ENCODE measurements around the gene HMCN2. TPM values are rescaled to one million over a fixed set of nuclear protein-coding genes. Genes with fewer than 3 reads are reported as not detected.

The HMCN2 gene
- total RNA-seq, 1 experiment from 2014 or later: 8.6 TPM

DNA sequence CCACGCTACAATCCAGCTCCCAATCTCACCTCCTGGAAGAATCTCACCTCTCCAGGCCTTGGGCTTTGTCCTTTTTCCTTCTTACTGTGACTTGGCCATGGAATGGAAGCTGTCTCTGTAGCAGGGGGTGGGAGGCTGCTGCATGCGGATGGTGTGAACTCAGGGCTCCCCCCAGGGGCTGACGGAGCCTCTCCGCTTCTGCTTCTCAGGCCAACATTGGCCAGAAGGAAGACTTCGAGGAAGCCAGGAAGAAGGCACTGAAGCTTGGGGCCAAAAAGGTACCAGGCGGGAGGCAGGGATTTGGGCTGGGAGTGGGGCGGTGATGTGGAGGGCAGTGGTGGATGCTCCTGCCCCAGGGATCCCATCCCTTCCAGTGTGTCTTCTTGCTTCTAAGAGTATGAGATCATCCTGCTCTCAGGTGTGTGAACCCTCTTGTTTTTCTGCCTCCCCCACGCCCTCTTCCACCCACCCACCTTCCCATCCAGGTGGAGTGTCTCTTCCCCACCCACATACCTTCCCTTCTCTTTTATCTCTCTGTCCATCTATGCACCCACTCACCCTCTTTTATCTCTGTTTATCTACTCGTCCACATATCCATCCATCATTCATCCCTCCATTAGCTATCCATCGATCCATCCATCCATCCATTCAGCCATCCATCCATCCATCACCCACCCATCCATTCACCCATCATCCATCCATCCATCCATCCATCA is 188.7 kb downstream of the HMCN2 start:
- Histone ChIP-seq H3K56ac (ENCODE audit: insufficient read length, low read depth, low read length) (no peak overlapping the region), H3K4ac (ENCODE audit: low read depth, low read length) (no peak overlapping the region), H2BK12ac (ENCODE audit: insufficient read length, low read depth, low read length) (no peak overlapping the region), H2BK20ac (ENCODE audit: low read depth, low read length, poor library complexity, severe bottlenecking) (no peak overlapping the region), H4K91ac (ENCODE audit: insufficient read length, low read depth, low read length) (no peak overlapping the region), H2AK5ac (ENCODE audit: insufficient read length, low read length) (no peak overlapping the region), H3K9ac (ENCODE audit: extremely low read depth, insufficient read length, low read length) (no peak overlapping the region), H3K9me3 (ENCODE audit: control insufficient read depth, low read depth, low read length) (no peaks in the 10 kb centered on the region), H2BK120ac (ENCODE audit: low read depth, low read length, poor library complexity, severe bottlenecking) (no peak overlapping the region), H3T11ph (ENCODE audit: low read length) (no peak overlapping the region), H4K8ac (replicated peaks; ENCODE audit: insufficient read length, low read depth, low read length) (no peak overlapping the region), H3K23me2 (ENCODE audit: insufficient read length, low read depth, low read length, poor library complexity, severe bottlenecking) (peaks cover 2% of the 10 kb centered on the region), H3K79me2 (ENCODE audit: insufficient read depth, low read length) (no peaks in the 10 kb centered on the region), H2BK5ac (ENCODE audit: insufficient read length, low read length) (no peak overlapping the region), H3K23ac (ENCODE audit: insufficient read length, low read depth, low read length) (no peak overlapping the region), H2BK15ac (ENCODE audit: low read depth, low read length) (no peak overlapping the region), H3K27me3 (ENCODE audit: insufficient read depth, low read length) (no peaks in the 10 kb centered on the region), H4K5ac (ENCODE audit: insufficient read length, low read depth, low read length) (no peak overlapping the region), H3K79me1 (ENCODE audit: insufficient read depth, low read depth, low read length, poor library complexity, severe bottlenecking) (no peaks in the 10 kb centered on the region), H2AFZ (ENCODE audit: low read length) (no peak overlapping the region), H3K14ac (ENCODE audit: insufficient read depth, low read length) (no peak overlapping the region; the same call in 1 of the 2 replicates), H3K4me1 (ENCODE audit: insufficient read depth, low read length) (no peaks in the 10 kb centered on the region; the same call in 1 of the 2 replicates), H3K27ac (ENCODE audit: insufficient read length, low read depth, low read length) (no peak overlapping the region), H3K4me2 (ENCODE audit: insufficient read depth, insufficient read length, low read length) (no peak overlapping the region), H3K18ac (ENCODE audit: insufficient read length, low read depth, low read length) (no peak overlapping the region), H4K20me1 (ENCODE audit: control insufficient read depth, insufficient read depth, insufficient read length) (no peaks in the 10 kb centered on the region)
- Mint-ChIP-seq H3K9me3 (no peaks in the 10 kb centered on the region), H3K36me3 (ENCODE audit: insufficient read depth in 1 of 3, low read depth in 3 of 3) (peaks cover 5 to 14% (median 9%) of the 10 kb centered on the region in 3 experiments), H3K27me3 (ENCODE audit: low read depth) (no peaks in the 10 kb centered on the region; the same call in 1 of the 2 replicates), H3K4me3 (no peak overlapping the region), H3K27ac (no peak overlapping the region; a peak in 1 of 7 replicates), H3K4me1 (peaks cover 17 to 25% of the 10 kb centered on the region in 2 experiments)
- DNase-seq: no peak
- no peak for TF ChIP-seq CTCF (conservative IDR thresholded peaks at IDR 0.05)
- 100% methylated on average over 1 of the region's 10 CpGs for WGBS (ENCODE audit: extremely low coverage, insufficient read length, low lambda C conversion rate)

Measured in H9 (cell line).